Upper lobe of right lung (tissue), 1 donor: ENCODE results near the gene IQUB. TPM values are rescaled to one million over a fixed set of nuclear protein-coding genes. Genes with fewer than 3 reads are reported as not detected.

Experiments
- ATAC-seq: fragments of 200-7000 bp; cut with Tn5 transposase; one replicate; pipeline ENCODE4 v1.9.1; 2020; ENCODE audit warnings: mild to moderate bottlenecking, moderate library complexity
- DNase-seq: peaks from one replicate; pipeline ENCODE4 v3.0.0-alpha.2; 2020
- H3K27ac ChIP-seq: fragments of 200-600 bp; one replicate; pipeline ENCODE4 v1.8.0; 2022
- H3K27me3 ChIP-seq: fragments of 200-600 bp; one replicate; pipeline ENCODE4 v1.8.0; 2022; ENCODE audit warnings: mild to moderate bottlenecking
- H3K36me3 ChIP-seq: fragments of 200-600 bp; one replicate; pipeline ENCODE4 v1.8.0; 2022
- H3K4me1 ChIP-seq: fragments of 200-600 bp; one replicate; pipeline ENCODE4 v1.8.0; 2022
- H3K4me3 ChIP-seq: fragments of 200-600 bp; one replicate; pipeline ENCODE4 v1.8.0; 2022; ENCODE audit warnings: mild to moderate bottlenecking
- H3K9me3 ChIP-seq: fragments of 200-600 bp; one replicate; pipeline ENCODE4 v1.8.0; 2022
- CTCF ChIP-seq: fragments of 200-600 bp; IDR thresholded peaks from one replicate; pipeline ENCODE4 v1.8.0; 2022; ENCODE audit warnings: antibody characterized with exemption
- intact Hi-C: fragments of 100-400 bp; cut with DNase I; formaldehyde crosslinking; loops from one replicate; pipeline ENCODE4 v1.11.0; 2022
- total RNA-seq: library from RNA; stranded (reverse); fragmentation: NEBNext Ultra II Directional; extraction: Animal tissue kit (Norgen Biotek cat#: 25700); gene quantifications from one replicate; pipeline ENCODE4 v1.2.1, GENCODE V29; 2021
- donor health status: DM: no; HTN: yes; CAD: no; lungs with severe emphysema.

The IQUB gene
- total RNA-seq, 1 donor from 2014 or later: 0.75 TPM

DNA sequence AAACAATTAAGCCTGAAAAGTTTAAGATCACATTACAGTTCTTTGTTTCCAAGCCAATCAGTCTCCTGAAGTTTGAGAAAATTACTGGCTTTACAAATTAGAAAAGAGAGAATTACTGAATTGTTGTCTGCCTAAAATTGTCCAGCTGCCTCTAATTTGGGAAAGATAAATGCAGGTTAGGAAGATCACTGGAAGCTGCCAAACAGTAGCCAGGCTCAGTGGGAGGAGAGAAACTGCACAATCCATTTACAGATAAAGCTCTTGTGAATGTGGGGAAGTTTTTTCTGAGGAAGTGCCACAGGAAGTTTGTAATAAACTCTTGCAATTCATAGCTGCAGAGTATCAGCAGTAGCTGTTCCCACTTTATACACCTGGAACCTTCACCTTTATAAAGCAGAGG, 100.7 kb downstream of the IQUB start:
- no peaks in the 10 kb centered on the region for H3K4me1 ChIP-seq
- no peaks in the 10 kb centered on the region for H3K36me3 ChIP-seq
- H3K27me3 ChIP-seq: no peaks in the 10 kb centered on the region
- no peak for ATAC-seq
- no peak overlapping the region for H3K4me3 ChIP-seq
- DNase-seq: no peak
- intact Hi-C loops: no loop called here
- no peaks in the 10 kb centered on the region for H3K9me3 ChIP-seq
- H3K27ac ChIP-seq: no peak overlapping the region
- TF ChIP-seq CTCF: no peak

- ATAC-seq: no peak
- no peaks in the 10 kb centered on the region for H3K27me3 ChIP-seq
- TF ChIP-seq CTCF: no peak
- H3K4me1 ChIP-seq: no peaks in the 10 kb centered on the region
- no peak overlapping the region for H3K4me3 ChIP-seq
- H3K36me3 ChIP-seq: no peaks in the 10 kb centered on the region
- no peak for DNase-seq
- H3K9me3 ChIP-seq: no peaks in the 10 kb centered on the region
- no peak overlapping the region for H3K27ac ChIP-seq
- intact Hi-C loops: no loop called here
These were observed 101.8 kb downstream of the IQUB start for GRCh38 chr7:123432601-123433000.

- no peak for TF ChIP-seq CTCF
These were observed 103.2 kb downstream of the IQUB start for GRCh38 chr7:123431075-123431614.

DNA sequence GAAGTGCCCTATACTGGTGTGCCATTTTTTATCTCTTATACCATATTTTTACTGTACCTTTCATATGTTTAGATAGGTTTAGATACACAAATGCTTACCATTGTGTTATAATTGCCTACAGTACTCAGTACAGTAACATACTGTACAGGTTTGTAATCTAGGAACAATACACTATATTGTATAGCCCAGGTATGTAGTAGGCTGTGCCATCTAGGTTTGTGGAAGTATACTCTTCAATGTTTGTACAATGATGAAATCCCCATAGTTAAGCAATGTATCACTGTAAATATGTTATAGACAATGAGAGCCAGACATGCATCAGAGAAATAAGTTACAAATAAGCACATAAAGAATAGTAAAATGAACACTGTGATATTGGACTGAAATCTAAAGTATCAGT, 109.1 kb downstream of the IQUB start:
- no peak for TF ChIP-seq CTCF
- Histone ChIP-seq H3K27ac (no peak overlapping the region), H3K36me3 (no peaks in the 10 kb centered on the region), H3K9me3 (peaks cover 5% of the 10 kb centered on the region), H3K4me1 (no peaks in the 10 kb centered on the region), H3K4me3 (no peak overlapping the region), H3K27me3 (no peaks in the 10 kb centered on the region)
- DNase-seq (no peak), ATAC-seq (no peak)
- intact Hi-C loops: no loop called here

More at GRCh38 chr7:123431075-123431614, 103.2 kb downstream of the IQUB start:
- Histone ChIP-seq H3K9me3 (no peaks in the 10 kb centered on the region), H3K4me3 (no peak overlapping the region), H3K27ac (no peak overlapping the region), H3K36me3 (no peaks in the 10 kb centered on the region), H3K27me3 (no peaks in the 10 kb centered on the region), H3K4me1 (no peaks in the 10 kb centered on the region)
- DNase-seq (no peak), ATAC-seq (no peak)
- intact Hi-C loops: no loop called here

DNA sequence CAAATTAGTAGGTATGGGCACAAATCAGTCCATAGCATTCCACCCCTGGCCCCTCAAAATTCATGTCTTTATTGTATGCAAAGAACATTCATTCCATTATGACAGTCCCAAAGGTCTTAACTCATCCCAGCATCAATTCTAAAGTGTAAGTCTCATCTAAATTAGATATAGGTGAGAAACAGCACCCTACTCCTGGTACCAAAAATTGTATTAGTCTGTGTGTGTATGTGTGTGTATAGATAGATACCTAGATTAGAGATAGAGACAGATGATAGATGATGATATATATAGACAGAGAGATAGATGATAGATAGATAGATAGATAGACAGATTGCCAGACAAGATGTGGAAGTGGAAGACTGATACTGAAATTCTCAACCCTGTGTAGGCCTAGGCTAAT, 109.9 kb downstream of the IQUB start:
- Histone ChIP-seq H3K4me1 (no peaks in the 10 kb centered on the region), H3K36me3 (no peaks in the 10 kb centered on the region), H3K27ac (no peak overlapping the region), H3K27me3 (no peaks in the 10 kb centered on the region), H3K9me3 (peaks cover 5% of the 10 kb centered on the region), H3K4me3 (no peak overlapping the region)
- DNase-seq (no peak), ATAC-seq (no peak)
- no peak for TF ChIP-seq CTCF
- intact Hi-C loops: no loop called here

DNA sequence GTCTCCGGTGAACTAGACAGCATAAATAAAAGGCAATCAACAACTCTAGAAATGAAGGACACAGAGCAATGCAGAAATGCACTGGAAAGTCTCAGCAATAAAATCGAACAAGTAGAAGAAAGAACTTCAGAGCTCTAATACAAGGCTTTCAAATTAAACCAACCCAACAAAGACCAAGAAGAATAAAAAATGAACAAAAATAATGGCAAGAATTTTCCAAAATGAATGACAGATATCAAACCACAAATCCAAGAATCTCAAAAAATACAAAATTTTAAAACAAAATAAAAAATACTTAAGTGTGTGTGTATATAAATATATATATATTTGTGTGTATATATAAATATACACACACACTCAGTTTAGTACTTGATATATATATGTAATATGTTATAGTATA, 110.8 kb downstream of the IQUB start:
- no peak for TF ChIP-seq CTCF
- Histone ChIP-seq H3K27ac (no peak overlapping the region), H3K4me3 (no peak overlapping the region), H3K9me3 (peaks cover 5% of the 10 kb centered on the region), H3K36me3 (no peaks in the 10 kb centered on the region), H3K27me3 (no peaks in the 10 kb centered on the region), H3K4me1 (no peaks in the 10 kb centered on the region)
- no peak for DNase-seq
- no peak for ATAC-seq
- intact Hi-C loops: no loop called here
